ENCODE results near the gene PTBP3.

PTBP3 gene

GRCh38 chr9:112169368-112169767 is 164.1 kb downstream of the PTBP3 start:
- no peak for DNase-seq (ENCODE audit: low read depth, low spot score)

GRCh38 chr9:112168197-112168596 is 165.2 kb downstream of the PTBP3 start:
- DNase-seq (ENCODE audit: low read depth, low spot score): no peak
